ENCODE measurements around the gene WDR4.

DNA sequence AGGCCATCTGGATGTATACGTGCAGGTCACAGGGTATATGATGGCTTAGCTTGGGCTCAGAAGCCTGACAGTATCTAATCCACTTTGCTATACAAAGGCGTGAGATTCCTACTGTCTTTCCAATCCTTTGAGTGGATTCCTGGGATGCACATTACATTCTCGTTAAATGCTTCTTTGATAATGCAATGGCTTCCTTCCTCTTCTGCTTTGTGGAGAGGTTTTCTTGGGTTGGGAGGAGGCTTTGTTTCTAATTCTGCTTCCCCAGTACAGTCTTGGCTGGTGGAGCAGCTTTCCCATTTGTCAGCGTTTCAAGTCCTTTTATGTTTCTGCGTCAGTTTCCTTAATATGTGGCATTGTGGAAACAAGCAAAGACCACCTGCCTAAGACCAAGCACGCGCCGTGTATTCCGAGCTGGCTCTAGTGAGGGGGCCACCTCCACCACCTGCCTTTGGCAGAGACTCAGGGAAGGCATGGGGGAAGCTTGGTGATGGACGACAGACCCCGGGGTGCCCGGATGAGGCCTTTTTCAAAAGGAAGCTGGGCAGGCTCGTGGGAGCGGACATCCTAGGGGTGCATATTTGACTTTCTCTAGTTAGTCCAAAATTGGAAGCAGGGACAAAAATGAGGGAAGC is 72.7 kb downstream of the WDR4 start:
- TF ChIP-seq ZNF274 (IDR thresholded peaks at IDR 0.05; ENCODE audit: low read depth, low read length) (no peak), YY1 (IDR thresholded peaks at IDR 0.05; ENCODE audit: insufficient read depth, insufficient read length) (no peak)
